ENCODE data around the gene NSF. TPM values are rescaled to one million over a fixed set of nuclear protein-coding genes. Genes with fewer than 3 reads are reported as not detected.

Gene NSF
- total and polyA plus RNA-seq, 2 donors (not counting 3 experiments of a cell fraction or from before 2014, with no cell fraction given) = 18.5 to 43.7 TPM

- H3K79me2 ChIP-seq (ENCODE audit: control insufficient read depth, insufficient read depth, low read length) = no peaks in the 10 kb centered on the region
- H4K20me1 ChIP-seq (replicated peaks; ENCODE audit: control insufficient read depth, extremely low read depth, insufficient read depth, low read length) = no peaks in the 10 kb centered on the region
- dilution Hi-C loops (cut with MboI; ENCODE audit: extremely low pct_ligation_motif_present, low sequenced_read_pairs) (no loop called here), intact Hi-C loops (cut with micrococcal nuclease) (no loop called here)
- no peaks in the 10 kb centered on the region for H3K9me1 ChIP-seq (replicated peaks; ENCODE audit: control insufficient read depth, extremely low read depth, insufficient read depth, low read length)
- no peak overlapping the region for H3K27ac ChIP-seq (ENCODE audit: insufficient read depth, low read depth, low read length)
- no peak for TF ChIP-seq MYC (IDR thresholded peaks at IDR 0.05; ENCODE audit: low read depth, low read length)
- no peak for TF ChIP-seq JUN (IDR thresholded peaks at IDR 0.05; ENCODE audit: borderline replicate concordance, insufficient read depth, insufficient read length, low read depth)
- TF ChIP-seq FOS (IDR thresholded peaks at IDR 0.05; ENCODE audit: borderline replicate concordance, insufficient read depth, low read length) = no peak
- TF ChIP-seq GATA2 (IDR thresholded peaks at IDR 0.05; ENCODE audit: insufficient read depth, insufficient read length, low read depth, low read length) = no peak
- no peak for TF ChIP-seq CTCF (IDR thresholded peaks at IDR 0.05; ENCODE audit: extremely low read depth in 1 of 2, insufficient read depth in 1 of 2, low read depth in 1 of 2, low read length in 2 of 2)
- TF ChIP-seq EZH2 (IDR thresholded peaks at IDR 0.05; ENCODE audit: borderline replicate concordance, low read depth, low read length, severe bottlenecking) = no peak
- TF ChIP-seq MAX (IDR thresholded peaks at IDR 0.05; ENCODE audit: insufficient read depth, insufficient read length) = no peak
- TF ChIP-seq POLR2AphosphoS5 (IDR thresholded peaks at IDR 0.05; ENCODE audit: insufficient read depth, low read depth, low read length) = no peak
- TF ChIP-seq POLR2A (IDR thresholded peaks at IDR 0.05; ENCODE audit: low read depth, low read length) = no peak
- peaks cover 2% of the 10 kb centered on the region for H3K4me1 ChIP-seq (ENCODE audit: control insufficient read depth, extremely low read depth, insufficient read depth, low read length)
- CTCF ChIA-PET = interaction anchor here (0.8 to 1.5 kb wide), 3 partner anchors 9 to 17 kb away, joined by 4 read pairs; no protein-coding TSS in a partner anchor
- peaks cover 0 to 2% of the 10 kb centered on the region in 2 experiments for H3K36me3 ChIP-seq (ENCODE audit: control insufficient read depth in 2 of 2, extremely low read depth in 1 of 2, insufficient read depth in 2 of 2, low read length in 2 of 2)
- no peaks in the 10 kb centered on the region for H3K27me3 ChIP-seq (ENCODE audit: control insufficient read depth in 2 of 2, insufficient read depth in 2 of 2, low read length in 2 of 2)
- no TSS peak for BruUV-seq (replicated peaks)
- H3K9me3 ChIP-seq (replicated peaks; ENCODE audit: control insufficient read depth, insufficient read depth, low read length) = no peaks in the 10 kb centered on the region
- no peak for FAIRE-seq
- POLR2A ChIA-PET = no interaction called here
- H2AFZ ChIP-seq (ENCODE audit: low read depth, low read length) = no peak overlapping the region
- no peak overlapping the region for H3K9ac ChIP-seq (replicated peaks; ENCODE audit: extremely low read depth, insufficient read depth, low read length)
- no peak for DNase-seq (ENCODE audit: low read depth, low spot score)
- no peak overlapping the region for H3K4me3 ChIP-seq (replicated peaks in 1 of 3; ENCODE audit: insufficient read depth in 1 of 3, low read depth in 1 of 3, low read length in 3 of 3)
- H3K4me2 ChIP-seq (ENCODE audit: insufficient read depth, low read length) = no peak overlapping the region
These were observed 163.3 kb downstream of the NSF start for GRCh38 chr17:46753776-46754175.
